HG02610 (cell line): Measurements from ENCODE around the gene IFI6.

Experiments
- ATAC-seq: cut with Tn5 transposase; IDR thresholded peaks from one replicate; pipeline ENCODE4 v1.9.1; 2021; ENCODE audit warnings: mild to moderate bottlenecking, moderate library complexity; ENCODE audit not compliant: unreplicated experiment

IFI6 gene

GRCh38 chr1:27676410-27676809 is 4.4 kb upstream of the IFI6 start:
- ATAC-seq, result no peak

- ATAC-seq, result no peak
These were observed 739 bp upstream of the IFI6 start for GRCh38 chr1:27672750-27673112.

GRCh38 chr1:27669876-27670275 is 2.1 kb downstream of the IFI6 start:
- ATAC-seq, result no peak

- ATAC-seq, result no peak
These were observed 2.9 kb downstream of the IFI6 start for GRCh38 chr1:27668808-27669723.

- ATAC-seq, result no peak
These were observed 3.7 kb downstream of the IFI6 start for GRCh38 chr1:27668121-27668807.

- no peak for ATAC-seq
These were observed 5.2 kb downstream of the IFI6 start for GRCh38 chr1:27666791-27667254.

GRCh38 chr1:27666294-27666693 is 5.7 kb downstream of the IFI6 start:
- ATAC-seq, result no peak

- ATAC-seq, result no peak
These were observed 6.9 kb downstream of the IFI6 start for GRCh38 chr1:27665016-27665651.

GRCh38 chr1:27664291-27664690 is 7.7 kb downstream of the IFI6 start:
- no peak for ATAC-seq

- no peak for ATAC-seq
These were observed 9.1 kb downstream of the IFI6 start for GRCh38 chr1:27662707-27663393.

GRCh38 chr1:27662261-27662660 is 9.7 kb downstream of the IFI6 start:
- no peak for ATAC-seq

GRCh38 chr1:27661412-27662075 is 10.4 kb downstream of the IFI6 start:
- ATAC-seq, result no peak

- no peak for ATAC-seq
These were observed 11.6 kb downstream of the IFI6 start for GRCh38 chr1:27660300-27660835.

GRCh38 chr1:27659497-27660299 is 12.3 kb downstream of the IFI6 start:
- ATAC-seq, result peak; percentile 58

- peak; percentile 21 for ATAC-seq
These were observed 13.0 kb downstream of the IFI6 start for GRCh38 chr1:27658951-27659496.

- ATAC-seq, result no peak
These were observed 15.7 kb downstream of the IFI6 start for GRCh38 chr1:27656157-27656893.

GRCh38 chr1:27655151-27655937 is 16.6 kb downstream of the IFI6 start:
- ATAC-seq, result no peak
